A673 (cell line): ENCODE measurements around the gene GPRC5C.

Source experiments
- CTCF ChIP-seq: fragments of 300-800, 200-600 bp; sonication (generic); conservative IDR thresholded peaks from 2 replicates; pipeline ENCODE4 v1.5.1; 2017; ENCODE audit warnings: low read depth, mild to moderate bottlenecking, antibody characterized with exemption, low read length, moderate library complexity, mixed read lengths
- EZH2 ChIP-seq: fragments of 200-600 bp; sonication (generic); IDR thresholded peaks from 2 replicates; pipeline ENCODE4 v1.6.1; 2017; ENCODE audit warnings: borderline replicate concordance, low read depth, mild to moderate bottlenecking, mixed read lengths, antibody characterized with exemption, low read length; ENCODE audit not compliant: poor library complexity, severe bottlenecking

- no peak for TF ChIP-seq CTCF
- TF ChIP-seq EZH2 = no peak
Measured at GRCh38 chr17:74446551-74447500, 14.9 kb downstream of the GPRC5C start.
